ENCODE data around the gene TXNDC5. TPM values are rescaled to one million over a fixed set of nuclear protein-coding genes. Genes with fewer than 3 reads are reported as not detected.
A peak's percentile ranks its signal among the peaks of the same experiment; 100 is the strongest.

The TXNDC5 gene
- total RNA-seq, 2 experiments from 2014 or later = 60.7 to 62.2 TPM

DNA sequence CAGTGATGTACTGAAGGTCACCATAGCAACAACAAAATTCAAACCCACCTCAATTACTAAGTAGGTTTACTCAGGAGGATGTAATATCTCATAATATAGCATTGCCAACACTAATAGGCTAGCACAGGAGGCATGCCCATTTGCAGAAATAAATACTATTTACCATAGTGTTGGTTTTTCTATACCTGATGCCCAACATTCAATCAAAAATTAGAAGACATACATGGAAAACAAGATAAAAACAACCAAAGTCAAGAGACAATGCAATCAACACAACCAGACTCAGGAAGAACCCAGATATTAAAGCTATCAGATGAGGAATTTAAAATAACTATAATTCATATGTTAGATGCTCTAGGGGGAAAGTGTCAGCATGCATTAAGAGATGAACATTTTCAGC lies 14.3 kb upstream of the TXNDC5 start:
- Mint-ChIP-seq H3K9me3 (peaks cover 11% of the 10 kb centered on the region), H3K36me3 (ENCODE audit: low read depth) (no peaks in the 10 kb centered on the region), H3K4me1 (ENCODE audit: low read depth) (no peaks in the 10 kb centered on the region), H3K4me3 (no peak overlapping the region), H3K27me3 (ENCODE audit: low read depth) (peaks cover 9% of the 10 kb centered on the region), H3K27ac (no peak overlapping the region)
- CTCF ChIA-PET = no interaction called here
- intact Hi-C loops (cut with micrococcal nuclease) = no loop called here
- no peak for DNase-seq

DNA sequence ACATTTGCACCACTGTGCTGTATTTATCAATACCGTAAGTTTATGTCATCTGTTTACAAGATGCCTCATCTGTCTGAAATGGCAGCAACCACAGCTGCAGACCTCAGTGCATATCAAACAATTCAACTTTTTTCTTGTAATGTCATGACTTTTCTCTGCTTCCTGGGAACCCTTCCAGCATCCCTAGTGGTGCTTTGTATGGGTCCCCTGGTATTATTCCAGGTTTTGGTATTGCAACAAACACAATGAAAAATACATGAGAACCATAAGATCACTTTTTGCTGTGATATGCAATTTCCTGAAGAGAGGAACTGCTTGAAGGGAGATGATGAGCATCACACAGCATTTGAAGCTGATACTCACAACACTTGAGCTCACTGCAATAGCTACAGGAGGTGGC lies 12.0 kb upstream of the TXNDC5 start:
- Mint-ChIP-seq H3K36me3 (ENCODE audit: low read depth) (no peaks in the 10 kb centered on the region), H3K9me3 (peaks cover 11% of the 10 kb centered on the region), H3K27me3 (ENCODE audit: low read depth) (peaks cover 3% of the 10 kb centered on the region), H3K4me1 (ENCODE audit: low read depth) (no peaks in the 10 kb centered on the region), H3K4me3 (no peak overlapping the region), H3K27ac (no peak overlapping the region)
- intact Hi-C loops (cut with micrococcal nuclease) = no loop called here
- CTCF ChIA-PET = interaction anchor here (0.6 kb wide), 2 partner anchors 14 to 84 kb away, joined by 4 read pairs; no protein-coding TSS in a partner anchor
- no peak for DNase-seq

DNA sequence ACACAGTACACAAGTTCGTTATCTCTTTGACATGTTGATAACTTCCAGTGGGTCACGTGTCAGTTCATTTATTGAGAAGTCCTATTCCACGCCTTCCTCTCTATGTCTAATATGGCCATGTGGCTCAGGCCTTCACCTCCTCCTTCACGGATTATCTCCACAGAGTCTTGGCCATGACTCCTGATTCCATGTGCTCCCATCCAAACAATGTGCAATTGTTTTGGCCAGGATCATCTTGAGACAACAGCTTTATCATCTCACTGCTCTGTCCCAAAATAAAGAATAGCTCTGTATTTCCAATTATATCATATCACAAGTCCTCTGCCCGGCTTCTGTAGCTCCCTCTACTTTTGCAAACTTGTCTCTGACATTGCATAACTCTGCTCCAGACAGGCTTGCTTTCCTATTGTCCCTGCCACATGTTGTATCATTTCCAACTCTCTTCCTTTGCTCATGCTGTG lies 11.1 kb upstream of the TXNDC5 start:
- intact Hi-C loops (cut with micrococcal nuclease) = no loop called here
- CTCF ChIA-PET = no interaction called here
- no peak for DNase-seq
- Mint-ChIP-seq H3K4me1 (ENCODE audit: low read depth) (no peaks in the 10 kb centered on the region), H3K4me3 (no peak overlapping the region), H3K36me3 (ENCODE audit: low read depth) (no peaks in the 10 kb centered on the region), H3K27ac (no peak overlapping the region), H3K27me3 (ENCODE audit: low read depth) (no peaks in the 10 kb centered on the region), H3K9me3 (peaks cover 11% of the 10 kb centered on the region)

DNA sequence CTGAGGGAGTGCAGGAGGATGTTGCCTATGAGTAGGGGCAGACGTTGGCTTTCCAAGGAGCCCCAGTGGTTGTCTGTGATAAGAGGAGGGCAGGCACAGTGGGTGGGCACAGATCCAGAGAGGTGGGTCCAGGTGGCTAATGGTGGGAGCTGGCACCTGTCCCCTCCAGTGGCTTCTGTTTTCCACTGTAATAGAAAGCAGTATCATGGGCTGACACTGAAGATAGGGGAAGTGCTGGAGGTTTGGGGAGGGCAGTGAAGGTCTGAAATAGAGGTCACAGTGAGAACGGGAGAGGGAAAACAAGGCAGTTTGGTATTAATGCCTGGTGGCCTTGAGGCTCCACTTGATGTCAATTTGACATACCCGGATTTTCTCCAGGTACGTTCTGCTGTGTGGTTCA lies 10.5 kb upstream of the TXNDC5 start:
- DNase-seq = no peak
- H3K4me3 Mint-ChIP-seq = no peak overlapping the region
- H3K27me3 Mint-ChIP-seq (ENCODE audit: low read depth) = peaks cover 1% of the 10 kb centered on the region
- no peaks in the 10 kb centered on the region for H3K36me3 Mint-ChIP-seq (ENCODE audit: low read depth)
- no peaks in the 10 kb centered on the region for H3K4me1 Mint-ChIP-seq (ENCODE audit: low read depth)
- CTCF ChIA-PET = no interaction called here
- no peak overlapping the region for H3K27ac Mint-ChIP-seq
- intact Hi-C loops (cut with micrococcal nuclease) = no loop called here
- peaks cover 11% of the 10 kb centered on the region for H3K9me3 Mint-ChIP-seq

DNA sequence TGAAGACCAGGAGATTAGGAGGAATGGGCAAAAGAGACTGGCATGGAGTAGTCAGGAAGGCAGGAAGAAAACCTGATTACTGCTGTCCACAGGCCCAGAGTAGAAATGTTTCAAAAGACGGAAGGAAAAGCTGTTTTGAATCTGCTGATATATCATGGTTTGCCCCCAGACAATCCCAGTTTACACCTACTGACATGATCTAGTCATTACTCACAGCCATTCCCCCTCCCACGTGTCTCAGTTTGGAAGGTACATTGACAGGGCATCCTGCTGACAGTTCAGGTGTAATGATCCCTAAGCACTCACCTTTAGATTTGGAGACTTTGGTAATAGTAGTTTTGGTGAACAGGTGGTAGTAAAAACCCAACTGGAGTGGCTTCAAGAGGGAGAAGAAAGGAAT lies 9.8 kb upstream of the TXNDC5 start:
- H3K36me3 Mint-ChIP-seq (ENCODE audit: low read depth) = no peaks in the 10 kb centered on the region

DNA sequence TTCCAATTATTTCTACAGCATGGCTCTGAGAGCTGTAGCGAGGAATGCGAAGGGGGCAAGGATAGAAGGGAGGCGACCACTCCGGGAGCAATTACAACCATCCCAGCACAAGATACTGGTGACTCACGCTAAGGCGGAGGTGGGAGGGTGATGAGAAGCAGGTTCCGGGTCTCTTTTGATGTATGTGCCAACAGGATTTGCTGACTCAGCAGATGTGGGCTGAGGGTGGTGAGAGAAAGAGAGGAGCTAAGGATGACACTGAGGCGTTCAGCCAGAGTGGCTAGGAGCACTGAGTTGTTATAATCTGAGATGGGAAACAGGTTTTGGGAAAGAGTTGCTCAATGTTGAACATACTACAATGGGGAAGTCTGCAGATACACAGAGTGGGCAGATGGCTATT lies 9.3 kb upstream of the TXNDC5 start:
- intact Hi-C loops (cut with micrococcal nuclease) = loop anchor here (10.0 kb wide), 1 partner anchor 305 kb away; no protein-coding TSS in a partner anchor
- no peaks in the 10 kb centered on the region for H3K4me1 Mint-ChIP-seq (ENCODE audit: low read depth)
- CTCF ChIA-PET = no interaction called here
- no peaks in the 10 kb centered on the region for H3K36me3 Mint-ChIP-seq (ENCODE audit: low read depth)
- peak; percentile 45 for DNase-seq
- no peak overlapping the region for H3K27ac Mint-ChIP-seq
- H3K9me3 Mint-ChIP-seq = peaks cover 5% of the 10 kb centered on the region
- no peak overlapping the region for H3K4me3 Mint-ChIP-seq
- H3K27me3 Mint-ChIP-seq (ENCODE audit: low read depth) = peaks cover 2% of the 10 kb centered on the region

More for the DNA sequence above, 9.8 kb upstream of the TXNDC5 start:
- CTCF ChIA-PET = no interaction called here
- intact Hi-C loops (cut with micrococcal nuclease) = no loop called here
- peaks cover 2% of the 10 kb centered on the region for H3K27me3 Mint-ChIP-seq (ENCODE audit: low read depth)
- no peak overlapping the region for H3K27ac Mint-ChIP-seq
- peaks cover 9% of the 10 kb centered on the region for H3K9me3 Mint-ChIP-seq
- no peak for DNase-seq
- H3K4me1 Mint-ChIP-seq (ENCODE audit: low read depth) = no peaks in the 10 kb centered on the region
- H3K4me3 Mint-ChIP-seq = no peak overlapping the region

DNA sequence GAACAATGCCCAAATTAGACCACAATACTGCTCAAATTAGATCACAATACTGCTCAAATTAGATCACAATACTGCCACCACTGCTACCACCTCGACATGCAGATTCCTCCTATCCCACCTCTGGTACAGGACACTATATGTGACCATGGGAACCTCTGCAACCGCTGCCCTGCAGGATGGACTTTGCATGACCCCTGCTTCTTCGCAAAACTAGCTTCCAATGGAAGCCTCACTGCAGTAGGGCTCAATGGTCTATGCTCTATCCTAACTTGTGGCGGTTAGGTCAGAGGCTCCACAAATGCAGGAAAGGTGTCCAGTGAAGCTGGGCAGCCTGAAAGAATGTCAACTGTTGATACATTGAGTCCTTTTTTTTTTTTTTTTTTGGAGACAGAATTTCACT lies 7.8 kb upstream of the TXNDC5 start:
- Mint-ChIP-seq H3K36me3 (ENCODE audit: low read depth) (no peaks in the 10 kb centered on the region), H3K9me3 (no peaks in the 10 kb centered on the region), H3K27ac (no peak overlapping the region), H3K4me1 (ENCODE audit: low read depth) (no peaks in the 10 kb centered on the region), H3K27me3 (ENCODE audit: low read depth) (peaks cover 2% of the 10 kb centered on the region), H3K4me3 (no peak overlapping the region)
- DNase-seq = no peak
- intact Hi-C loops (cut with micrococcal nuclease) = loop anchor here (10.0 kb wide), 1 partner anchor 306 kb away; no protein-coding TSS in a partner anchor
- CTCF ChIA-PET = interaction anchor here (1.1 kb wide), 1 partner anchor 32 kb away, joined by 4 read pairs; no protein-coding TSS in a partner anchor

DNA sequence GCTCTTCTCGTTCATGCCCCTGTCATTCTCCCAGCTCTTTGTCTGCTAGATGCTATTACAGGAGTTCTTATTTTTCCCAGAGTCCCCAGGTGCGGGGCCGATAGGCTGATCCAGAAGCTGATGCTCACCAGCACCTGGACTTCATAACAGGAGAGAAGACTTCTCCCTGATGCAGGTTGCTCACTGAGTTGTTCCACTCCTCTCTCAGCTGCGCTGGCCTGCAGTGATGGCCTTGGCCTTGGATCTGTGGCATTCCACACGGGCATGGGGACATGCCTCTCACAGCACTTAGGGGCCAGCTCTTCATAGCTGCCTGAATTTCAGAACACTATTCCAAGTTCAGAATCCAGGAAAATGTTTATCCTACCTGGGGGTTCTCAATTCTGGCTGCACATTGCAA lies 7.1 kb upstream of the TXNDC5 start:
- intact Hi-C loops (cut with micrococcal nuclease) = loop anchor here (10.0 kb wide), 1 partner anchor 307 kb away; no protein-coding TSS in a partner anchor
- H3K36me3 Mint-ChIP-seq (ENCODE audit: low read depth) = no peaks in the 10 kb centered on the region

DNA sequence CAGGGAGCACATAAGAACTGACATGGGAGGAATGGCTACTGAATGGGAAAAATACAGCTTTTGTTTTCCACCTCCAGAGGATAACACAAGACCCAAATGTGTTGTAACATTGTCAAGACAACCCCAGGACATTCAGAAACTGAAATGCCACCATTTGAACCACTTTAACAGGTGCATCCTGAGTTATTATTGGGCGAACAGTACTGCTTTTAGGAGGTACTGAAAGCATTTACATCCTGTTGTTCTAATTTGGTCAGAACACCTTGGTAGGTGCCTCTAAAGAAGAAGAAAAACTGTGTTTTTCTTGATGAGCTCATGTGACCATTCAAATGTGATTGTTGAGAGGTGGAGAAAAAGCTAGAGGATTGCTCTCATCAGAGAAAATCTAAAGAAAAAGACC lies 6.4 kb upstream of the TXNDC5 start:
- no peaks in the 10 kb centered on the region for H3K9me3 Mint-ChIP-seq
- H3K27me3 Mint-ChIP-seq (ENCODE audit: low read depth) = peaks cover 2% of the 10 kb centered on the region
- CTCF ChIA-PET = no interaction called here
- no peak overlapping the region for H3K27ac Mint-ChIP-seq
- H3K4me1 Mint-ChIP-seq (ENCODE audit: low read depth) = no peaks in the 10 kb centered on the region
- no peaks in the 10 kb centered on the region for H3K36me3 Mint-ChIP-seq (ENCODE audit: low read depth)
- intact Hi-C loops (cut with micrococcal nuclease) = loop anchor here (10.0 kb wide), 1 partner anchor 308 kb away; no protein-coding TSS in a partner anchor
- no peak for DNase-seq
- H3K4me3 Mint-ChIP-seq = no peak overlapping the region

More for the DNA sequence above, 7.1 kb upstream of the TXNDC5 start:
- CTCF ChIA-PET = no interaction called here
- no peak overlapping the region for H3K27ac Mint-ChIP-seq
- no peak for DNase-seq
- H3K27me3 Mint-ChIP-seq (ENCODE audit: low read depth) = peaks cover 2% of the 10 kb centered on the region
- H3K4me3 Mint-ChIP-seq = no peak overlapping the region
- no peaks in the 10 kb centered on the region for H3K9me3 Mint-ChIP-seq
- H3K4me1 Mint-ChIP-seq (ENCODE audit: low read depth) = no peaks in the 10 kb centered on the region

DNA sequence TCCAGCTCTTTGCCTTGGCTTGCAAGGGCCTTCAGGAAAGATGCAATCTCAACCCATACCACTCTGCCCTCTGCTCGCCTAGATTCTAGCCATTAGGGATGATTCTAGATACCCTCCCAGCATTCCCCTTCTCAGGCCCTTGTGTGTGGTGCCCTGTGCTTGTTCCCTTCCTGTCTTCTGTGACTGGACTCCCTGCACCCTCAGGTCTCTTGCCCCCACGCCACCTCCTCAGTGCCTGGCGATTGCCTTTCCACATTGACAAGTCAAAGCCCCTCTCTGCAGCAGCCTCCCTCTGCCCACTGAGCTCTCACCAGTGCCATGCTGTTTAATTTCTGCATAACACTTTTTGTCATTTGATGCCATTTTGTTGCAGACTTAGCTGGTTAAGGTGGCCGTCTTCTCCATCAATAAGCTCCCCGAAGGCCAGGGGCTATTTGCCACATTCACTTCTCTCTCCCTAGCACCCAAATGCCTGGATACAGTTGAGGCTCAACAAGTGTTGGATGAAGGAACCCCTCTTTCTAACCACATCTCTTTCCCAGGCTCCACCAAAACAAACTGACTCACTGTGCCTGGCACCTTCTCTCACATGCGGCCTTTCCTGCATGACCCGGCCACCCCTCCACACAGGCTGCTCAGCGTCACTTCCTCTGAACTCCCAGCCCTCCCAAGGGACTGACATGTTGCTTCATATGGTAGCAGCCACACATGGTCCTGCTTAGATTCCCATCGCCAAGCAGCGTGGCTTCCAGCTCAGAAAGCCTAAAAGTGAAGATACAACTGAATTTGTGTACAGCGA lies 4.6 kb upstream of the TXNDC5 start:
- intact Hi-C loops (cut with micrococcal nuclease) = loop anchor here (5.0 to 10.0 kb wide), 4 partner anchors 87 to 603 kb away; partner anchors contain the start of genes SLC35B3 and SSR1
- no peak overlapping the region for H3K27ac Mint-ChIP-seq
- no peak overlapping the region for H3K4me3 Mint-ChIP-seq
- H3K9me3 Mint-ChIP-seq = no peaks in the 10 kb centered on the region
- peaks cover 2% of the 10 kb centered on the region for H3K27me3 Mint-ChIP-seq (ENCODE audit: low read depth)
- no peaks in the 10 kb centered on the region for H3K4me1 Mint-ChIP-seq (ENCODE audit: low read depth)
- no peaks in the 10 kb centered on the region for H3K36me3 Mint-ChIP-seq (ENCODE audit: low read depth)
- CTCF ChIA-PET = no interaction called here
- DNase-seq = no peak

DNA sequence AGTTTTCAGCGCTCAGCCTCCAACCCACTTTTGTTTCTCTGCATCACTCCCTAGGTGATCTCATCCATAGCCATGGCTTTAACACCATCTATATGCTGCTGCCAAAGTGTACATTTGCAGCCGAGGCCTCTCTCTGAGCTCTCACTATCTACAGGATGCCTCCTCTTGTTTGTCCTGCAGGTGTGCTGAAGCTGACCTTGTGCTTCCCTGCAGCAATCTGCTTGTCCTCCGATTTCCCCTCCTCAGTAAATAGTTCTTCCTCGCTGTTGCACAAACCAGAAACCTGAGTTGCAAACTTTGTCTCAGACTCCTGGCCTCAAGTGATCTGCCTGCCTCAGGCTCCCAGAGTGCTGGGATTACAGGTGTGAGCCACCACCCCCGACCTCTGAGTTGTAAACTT lies 3.7 kb upstream of the TXNDC5 start:
- H3K4me3 Mint-ChIP-seq = no peak overlapping the region
- DNase-seq = no peak
- H3K36me3 Mint-ChIP-seq (ENCODE audit: low read depth) = no peaks in the 10 kb centered on the region
- H3K4me1 Mint-ChIP-seq (ENCODE audit: low read depth) = peaks cover 1% of the 10 kb centered on the region
- no peaks in the 10 kb centered on the region for H3K9me3 Mint-ChIP-seq
- intact Hi-C loops (cut with micrococcal nuclease) = loop anchor here (5.0 to 10.0 kb wide), 4 partner anchors 88 to 602 kb away; partner anchors contain the start of genes SLC35B3 and SSR1
- no peak overlapping the region for H3K27ac Mint-ChIP-seq
- H3K27me3 Mint-ChIP-seq (ENCODE audit: low read depth) = peaks cover 2% of the 10 kb centered on the region
- CTCF ChIA-PET = interaction anchor here (0.6 kb wide), 1 partner anchor 207 kb away, joined by 4 read pairs; no protein-coding TSS in a partner anchor

DNA sequence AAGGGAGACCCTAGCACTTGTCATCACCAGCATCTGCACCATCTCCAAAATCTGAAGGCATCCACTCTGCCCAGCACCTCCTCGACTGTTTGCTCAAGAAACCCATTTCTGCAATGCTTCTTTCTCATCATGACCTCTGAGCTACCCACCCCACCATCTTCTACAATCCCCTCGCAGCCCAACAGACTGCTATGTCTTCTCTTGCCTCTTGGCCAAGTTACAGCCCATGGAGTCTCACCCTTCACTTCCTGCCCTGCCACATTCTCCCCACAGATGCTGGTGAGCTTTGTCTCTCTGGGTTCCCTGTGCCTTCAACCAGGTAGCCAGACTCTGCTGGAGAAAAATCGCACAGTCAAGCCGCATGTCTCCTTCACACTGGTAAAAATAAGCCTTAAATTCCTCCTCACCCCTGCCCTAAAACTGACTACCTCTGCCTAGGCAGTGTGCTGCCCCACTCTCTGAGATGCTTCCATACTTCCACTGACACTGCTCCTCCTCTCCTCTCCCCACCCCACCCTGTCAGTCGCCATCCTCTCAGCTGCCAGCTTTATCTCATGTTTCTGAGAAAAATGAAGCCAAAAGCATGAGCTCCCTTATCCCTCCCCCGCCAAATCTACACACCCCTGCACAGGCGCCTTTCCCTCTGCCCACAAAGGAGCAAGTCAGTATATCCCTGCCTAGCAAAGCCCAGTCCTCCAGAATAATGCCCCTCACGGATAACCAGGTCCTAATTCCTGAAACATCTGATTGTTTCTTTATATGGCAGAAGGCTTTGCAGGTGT lies 2.3 kb upstream of the TXNDC5 start:
- CTCF ChIA-PET = interaction anchor here (0.7 kb wide), 1 partner anchor 52 kb away, joined by 3 read pairs; no protein-coding TSS in a partner anchor
- H3K36me3 Mint-ChIP-seq (ENCODE audit: low read depth) = no peaks in the 10 kb centered on the region
- intact Hi-C loops (cut with micrococcal nuclease) = loop anchor here (5.0 to 10.0 kb wide), 4 partner anchors 89 to 601 kb away; partner anchors contain the start of genes SLC35B3 and SSR1

More for the DNA sequence above, 2.3 kb upstream of the TXNDC5 start:
- H3K4me1 Mint-ChIP-seq (ENCODE audit: low read depth) = peaks cover 9% of the 10 kb centered on the region
- H3K4me3 Mint-ChIP-seq = no peak overlapping the region
- H3K27ac Mint-ChIP-seq = no peak overlapping the region
- no peaks in the 10 kb centered on the region for H3K9me3 Mint-ChIP-seq
- DNase-seq = no peak
- H3K27me3 Mint-ChIP-seq (ENCODE audit: low read depth) = peaks cover 2% of the 10 kb centered on the region
